ENCODE measurements around the gene GAB1.

Gene GAB1

GRCh38 chr4:143360838-143361625 is 24.4 kb downstream of the GAB1 start:
- no peak for DNase-seq (ENCODE audit: low read depth)
- no peak for TF ChIP-seq MYC (IDR thresholded peaks at IDR 0.05; ENCODE audit: low read depth, low read length)
- no peak for TF ChIP-seq CTCF (IDR thresholded peaks at IDR 0.05; ENCODE audit: low read depth, low read length)
- TF ChIP-seq MAX (IDR thresholded peaks at IDR 0.05; ENCODE audit: low read depth, low read length) = no peak
- no peak for TF ChIP-seq POLR2A (IDR thresholded peaks at IDR 0.05; ENCODE audit: extremely low read depth, insufficient read length)
- H3K4me3 ChIP-seq (ENCODE audit: low read depth, low read length) = no peak overlapping the region

- no peak overlapping the region for H3K4me3 ChIP-seq (ENCODE audit: low read depth, low read length)
- no peak for DNase-seq (ENCODE audit: low read depth)
- TF ChIP-seq MAX (IDR thresholded peaks at IDR 0.05; ENCODE audit: low read depth, low read length) (no peak), CTCF (IDR thresholded peaks at IDR 0.05; ENCODE audit: low read depth, low read length) (no peak), MYC (IDR thresholded peaks at IDR 0.05; ENCODE audit: low read depth, low read length) (no peak)
Measured at GRCh38 chr4:143362349-143363046, 25.8 kb downstream of the GAB1 start.

GRCh38 chr4:143363332-143363731 is 26.7 kb downstream of the GAB1 start:
- no peak overlapping the region for H3K4me3 ChIP-seq (ENCODE audit: low read depth, low read length)
- TF ChIP-seq MAX (IDR thresholded peaks at IDR 0.05; ENCODE audit: low read depth, low read length) (no peak), CTCF (IDR thresholded peaks at IDR 0.05; ENCODE audit: low read depth, low read length) (no peak), MYC (IDR thresholded peaks at IDR 0.05; ENCODE audit: low read depth, low read length) (no peak), POLR2A (IDR thresholded peaks at IDR 0.05; ENCODE audit: extremely low read depth, insufficient read length) (no peak)
- DNase-seq (ENCODE audit: low read depth) = no peak

DNA sequence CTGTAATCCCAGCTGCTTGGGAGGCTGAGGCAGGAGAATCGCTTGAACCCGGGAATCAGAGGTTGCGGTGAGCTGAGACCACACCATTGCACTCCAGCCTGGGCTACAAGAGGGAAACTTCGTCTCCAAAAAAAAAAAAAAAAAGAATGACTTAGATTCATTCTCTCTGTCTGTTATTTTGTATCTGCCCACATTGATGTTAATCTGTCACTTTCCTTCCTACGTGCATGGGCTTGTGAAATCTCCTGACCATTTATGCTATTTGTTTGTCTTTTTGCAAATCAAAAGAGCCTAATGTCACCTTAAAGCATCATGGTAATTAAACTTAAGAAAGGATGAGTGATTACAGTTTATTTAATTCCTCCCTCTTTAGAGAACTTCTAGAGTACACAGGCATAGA is 27.4 kb downstream of the GAB1 start:
- no peak overlapping the region for H3K4me3 ChIP-seq (ENCODE audit: low read depth, low read length)
- DNase-seq (ENCODE audit: low read depth) = no peak
- TF ChIP-seq MAX (IDR thresholded peaks at IDR 0.05; ENCODE audit: low read depth, low read length) (no peak), MYC (IDR thresholded peaks at IDR 0.05; ENCODE audit: low read depth, low read length) (no peak), POLR2A (IDR thresholded peaks at IDR 0.05; ENCODE audit: extremely low read depth, insufficient read length) (no peak), CTCF (IDR thresholded peaks at IDR 0.05; ENCODE audit: low read depth, low read length) (no peak)

DNA sequence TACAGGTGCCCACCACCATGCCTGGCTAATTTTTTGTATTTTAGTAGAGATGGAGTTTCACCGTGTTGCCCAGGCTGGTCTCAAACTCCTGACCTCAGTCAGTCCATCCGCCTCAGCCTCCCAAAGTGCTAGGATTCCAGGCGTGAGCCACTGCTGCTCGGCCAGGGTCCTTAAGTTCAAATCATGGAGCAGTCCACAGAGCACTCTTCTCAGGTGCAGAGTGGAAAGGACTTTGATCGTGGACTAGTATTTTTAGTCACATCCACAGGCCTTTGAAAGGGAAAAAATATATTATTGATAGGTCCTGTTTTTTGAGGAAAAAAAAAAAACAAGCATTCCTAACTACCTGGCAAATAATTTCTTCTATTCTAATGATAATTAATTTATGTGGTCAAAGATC is 31.2 kb downstream of the GAB1 start:
- no peak for DNase-seq (ENCODE audit: low read depth)
- no peak for TF ChIP-seq MAX (IDR thresholded peaks at IDR 0.05; ENCODE audit: low read depth, low read length)
- no peak for TF ChIP-seq POLR2A (IDR thresholded peaks at IDR 0.05; ENCODE audit: extremely low read depth, insufficient read length)
- no peak for TF ChIP-seq MYC (IDR thresholded peaks at IDR 0.05; ENCODE audit: low read depth, low read length)
- TF ChIP-seq CTCF (IDR thresholded peaks at IDR 0.05; ENCODE audit: low read depth, low read length) = no peak
- H3K4me3 ChIP-seq (ENCODE audit: low read depth, low read length) = no peak overlapping the region
